Aorta (tissue), 5 donors: ENCODE results near the gene SLC39A9. TPM values are rescaled to one million over a fixed set of nuclear protein-coding genes. Genes with fewer than 3 reads are reported as not detected.

Source experiments
- ATAC-seq: fragments of 200-7000 bp; cut with Tn5 transposase; one replicate; pipeline ENCODE4 v1.9.1; 2022; ENCODE audit warnings: moderate library complexity; ENCODE audit not compliant: low FRiP score
- DNase-seq, 2 donors: peaks; one replicate each; pipeline ENCODE4 v3.0.0-alpha.2; 2020
- H3K27ac ChIP-seq, 2 donors: one replicate each; pipeline ENCODE4 v1.5.1; 2013; ENCODE audit warnings: low read length in 2 of 2, mild to moderate bottlenecking in 2 of 2, moderate library complexity in 2 of 2, control low read depth in 1 of 2, inconsistent platforms in 1 of 2, low read depth in 1 of 2
- H3K27me3 ChIP-seq, 2 donors: one replicate each; pipeline ENCODE4 v1.6.1; 2013; ENCODE audit warnings: control low read depth in 1 of 2, low read length in 1 of 2, mild to moderate bottlenecking in 1 of 2, moderate library complexity in 1 of 2; ENCODE audit not compliant: insufficient read depth in 2 of 2, control insufficient read depth in 1 of 2
- H3K36me3 ChIP-seq, 2 donors: one replicate each; pipeline ENCODE4 v1.6.1; 2013; ENCODE audit warnings: control low read depth in 1 of 2, low read length in 1 of 2, mild to moderate bottlenecking in 1 of 2; ENCODE audit not compliant: insufficient read depth in 2 of 2, control insufficient read depth in 1 of 2
- H3K4me1 ChIP-seq, 2 donors: one replicate each; pipeline ENCODE4 v1.6.1; 2013; ENCODE audit warnings: low read length in 2 of 2, control low read depth in 1 of 2, mild to moderate bottlenecking in 1 of 2, moderate library complexity in 1 of 2; ENCODE audit not compliant: insufficient read depth in 2 of 2, control insufficient read depth in 1 of 2
- H3K4me3 ChIP-seq, 2 donors: one replicate each; pipeline ENCODE4 v1.5.1; 2013; ENCODE audit warnings: low read length in 2 of 2, control low read depth in 1 of 2, mild to moderate bottlenecking in 1 of 2
- H3K9me3 ChIP-seq: one replicate; pipeline ENCODE4 v1.6.1; 2013; ENCODE audit warnings: mild to moderate bottlenecking, low read length; ENCODE audit not compliant: control insufficient read depth
- WGBS, 2 donors: extraction: QIAGEN DNeasy Blood & Tissue Kit; methylation state at CpG; one replicate each; pipeline ENCODE4 v1.1.7; 2013; 5-methylcytosine and 5-hydroxymethylcytosine counted together
- intact Hi-C, 2 donors: fragments of 100-400 bp; cut with DNase I; formaldehyde crosslinking; loops; one replicate each; pipeline versions ENCODE4 v1.14.2 to v1.15.0; 2022
- polyA plus RNA-seq, 2 donors: library from polyadenylated mRNA; stranded (reverse); fragments of 200-250 nt; gene quantifications; one replicate each; pipeline ENCODE4 v1.2.3, GENCODE V29; 2013
- total RNA-seq, 2 donors: library from RNA; stranded (reverse); fragmentation: NEBNext Ultra II Directional; extraction: Animal tissue kit (Norgen Biotek cat#: 25700); gene quantifications; one replicate each; pipeline ENCODE4 v1.2.1, GENCODE V29; 2021
- donor health status: healthy with polysubstance abuse.
- donor health status: Bipolar disorder and iron deficiency.
- donor health status: DM: no; HTN: no; CAD: no.
- donor health status: DM: no; HTN: no; CAD: no.
- donor health status: DM: yes; HTN: yes; CAD: no.

Gene SLC39A9
- total and polyA plus RNA-seq, 4 donors: 10.1 to 44.3 (median 27.0) TPM

GRCh38 chr14:69480136-69480535 lies 81.6 kb downstream of the SLC39A9 start:
- H3K36me3 ChIP-seq: no peaks in the 10 kb centered on the region
- intact Hi-C loops: no loop called here
- no peak overlapping the region for H3K27ac ChIP-seq
- no peaks in the 10 kb centered on the region for H3K27me3 ChIP-seq
- DNase-seq (no peak), ATAC-seq (no peak)
- no peak overlapping the region for H3K4me3 ChIP-seq
- 89% methylated on average over 5 of the region's 5 CpGs for WGBS, 2 donors
- H3K9me3 ChIP-seq: no peaks in the 10 kb centered on the region
- H3K4me1 ChIP-seq: no peaks in the 10 kb centered on the region

- intact Hi-C loops: no loop called here
- Histone ChIP-seq H3K4me1 (no peaks in the 10 kb centered on the region), H3K27me3 (no peaks in the 10 kb centered on the region), H3K9me3 (no peaks in the 10 kb centered on the region), H3K4me3 (no peak overlapping the region), H3K27ac (no peak overlapping the region), H3K36me3 (no peaks in the 10 kb centered on the region)
- DNase-seq (no peak), ATAC-seq (no peak)
- WGBS, 2 donors: 84 to 88% methylated on average over 5 of the region's 5 CpGs
Measured at GRCh38 chr14:69481815-69482568, 83.5 kb downstream of the SLC39A9 start.

DNA sequence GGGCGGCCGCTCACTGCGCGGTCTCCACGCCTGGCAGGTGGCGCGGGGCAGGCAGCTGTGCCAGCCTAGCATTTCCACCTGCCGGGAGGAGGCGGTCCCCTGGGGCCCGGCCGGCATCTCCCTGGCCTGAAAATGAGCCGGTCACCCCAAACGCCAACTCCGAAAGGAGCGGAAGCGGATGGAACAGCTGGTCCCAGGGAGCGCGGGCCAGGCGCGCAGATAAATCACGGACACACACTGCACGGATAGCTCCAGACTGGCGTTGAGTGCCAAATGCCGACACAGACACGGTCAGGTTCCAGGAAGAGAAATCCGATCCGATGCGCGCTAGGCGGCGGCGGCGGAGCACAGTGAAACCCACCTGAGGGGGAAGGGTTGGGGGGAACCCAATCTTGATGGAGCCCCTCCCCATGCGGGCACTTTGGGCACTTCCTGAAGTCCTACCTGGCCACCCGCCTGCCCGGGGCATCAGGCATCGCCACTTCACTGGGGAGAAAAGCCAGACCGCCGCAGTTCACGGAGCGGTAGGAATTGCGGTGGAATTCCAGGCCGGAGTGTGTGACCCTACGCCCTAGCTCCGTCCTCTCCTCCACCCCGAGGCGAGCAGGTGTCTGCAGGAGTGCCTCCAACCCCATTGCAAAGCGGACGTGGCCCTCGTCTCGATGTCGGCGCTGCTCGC lies 85.4 kb downstream of the SLC39A9 start:
- Histone ChIP-seq H3K9me3 (no peaks in the 10 kb centered on the region), H3K27me3 (no peaks in the 10 kb centered on the region), H3K36me3 (no peaks in the 10 kb centered on the region), H3K4me3 (no peak overlapping the region), H3K27ac (no peak overlapping the region), H3K4me1 (no peaks in the 10 kb centered on the region)
- intact Hi-C loops: no loop called here
- DNase-seq (peak in 1 of 2 donors; percentile 50), ATAC-seq (peak; percentile 44)
- 2% methylated on average over 54 of the region's 54 CpGs for WGBS, 2 donors

GRCh38 chr14:69484444-69485314 lies 86.2 kb downstream of the SLC39A9 start, which contains the start of gene PLEKHD1:
Gene PLEKHD1 (plus strand): TSS chr14:69484728. CDS start chr14:69484966, 238 bp downstream.
- H3K27ac ChIP-seq: no peak within 1 kb of the TSS
- H3K36me3 ChIP-seq: no peaks in the 10 kb centered on the region
- no peaks in the 10 kb centered on the region for H3K27me3 ChIP-seq
- no peak within 1 kb of the TSS for H3K4me3 ChIP-seq
- 2% methylated on average over 70 to 86 of the region's 86 CpGs for WGBS, 2 donors
- intact Hi-C loops: no loop called here
- no peaks in the 10 kb centered on the region for H3K4me1 ChIP-seq
- H3K9me3 ChIP-seq: no peaks in the 10 kb centered on the region
- DNase-seq (no peak), ATAC-seq (peak; percentile 17)

GRCh38 chr14:69485315-69485660 lies 86.8 kb downstream of the SLC39A9 start:
- intact Hi-C loops: no loop called here
- H3K27me3 ChIP-seq: no peaks in the 10 kb centered on the region
- WGBS, 2 donors: 60 to 61% methylated on average over 11 of the region's 11 CpGs
- no peak for ATAC-seq
- no peak overlapping the region for H3K4me3 ChIP-seq
- H3K27ac ChIP-seq: no peak overlapping the region
- H3K9me3 ChIP-seq: no peaks in the 10 kb centered on the region
- no peak for DNase-seq
- no peaks in the 10 kb centered on the region for H3K36me3 ChIP-seq
- H3K4me1 ChIP-seq: no peaks in the 10 kb centered on the region

DNA sequence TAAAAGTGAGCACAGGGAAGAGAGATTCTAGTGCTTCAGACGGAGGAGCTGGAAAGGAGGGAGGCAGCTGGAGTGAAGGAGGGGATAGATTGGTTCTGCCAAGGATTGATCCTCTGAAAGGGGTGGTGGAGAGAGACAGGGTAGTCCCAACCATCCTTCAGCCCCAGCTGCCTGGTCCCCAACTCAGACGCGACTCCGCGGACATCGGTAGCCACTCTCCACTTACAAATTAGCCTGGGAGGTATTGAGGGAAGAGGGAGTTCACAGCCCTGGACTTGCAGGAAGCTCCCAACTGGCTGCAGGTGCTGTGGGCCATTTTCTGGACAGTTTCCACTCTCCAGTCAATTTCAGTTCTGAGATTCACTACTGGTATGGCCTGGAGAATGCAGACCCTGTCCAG lies 87.2 kb downstream of the SLC39A9 start:
- intact Hi-C loops: no loop called here
- Histone ChIP-seq H3K4me3 (no peak overlapping the region), H3K9me3 (no peaks in the 10 kb centered on the region), H3K27me3 (no peaks in the 10 kb centered on the region), H3K36me3 (no peaks in the 10 kb centered on the region), H3K27ac (no peak overlapping the region), H3K4me1 (no peaks in the 10 kb centered on the region)
- DNase-seq (no peak), ATAC-seq (no peak)
- WGBS, 2 donors: 83 to 84% methylated on average over 6 of the region's 6 CpGs

DNA sequence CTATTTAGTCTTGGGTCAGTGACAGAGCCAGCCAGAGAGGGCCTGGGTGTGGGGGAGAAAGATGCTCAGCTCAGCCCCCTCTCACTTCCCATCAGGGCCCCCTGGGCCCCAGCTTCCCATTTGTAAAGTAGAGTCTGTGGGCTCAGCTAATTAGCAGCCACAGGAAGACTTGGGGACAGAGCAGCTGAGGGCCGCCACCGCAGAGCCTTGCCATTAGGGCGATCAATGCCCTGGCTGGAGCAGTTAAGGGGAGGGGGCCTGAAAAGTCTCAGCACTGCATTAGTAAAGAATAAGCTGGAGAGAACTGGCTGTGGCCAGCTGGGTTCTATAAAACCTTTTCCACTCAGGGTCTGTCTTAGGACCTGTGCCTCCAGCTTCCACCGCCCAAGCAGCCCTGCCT lies 88.7 kb downstream of the SLC39A9 start:
- no peaks in the 10 kb centered on the region for H3K36me3 ChIP-seq
- H3K27ac ChIP-seq: no peak overlapping the region
- no peak for DNase-seq
- ATAC-seq: no peak
- no peaks in the 10 kb centered on the region for H3K27me3 ChIP-seq
- H3K9me3 ChIP-seq: no peaks in the 10 kb centered on the region
- intact Hi-C loops: no loop called here
- no peak overlapping the region for H3K4me3 ChIP-seq
- no peaks in the 10 kb centered on the region for H3K4me1 ChIP-seq
- 93 to 97% methylated on average over 4 of the region's 4 CpGs for WGBS, 2 donors

DNA sequence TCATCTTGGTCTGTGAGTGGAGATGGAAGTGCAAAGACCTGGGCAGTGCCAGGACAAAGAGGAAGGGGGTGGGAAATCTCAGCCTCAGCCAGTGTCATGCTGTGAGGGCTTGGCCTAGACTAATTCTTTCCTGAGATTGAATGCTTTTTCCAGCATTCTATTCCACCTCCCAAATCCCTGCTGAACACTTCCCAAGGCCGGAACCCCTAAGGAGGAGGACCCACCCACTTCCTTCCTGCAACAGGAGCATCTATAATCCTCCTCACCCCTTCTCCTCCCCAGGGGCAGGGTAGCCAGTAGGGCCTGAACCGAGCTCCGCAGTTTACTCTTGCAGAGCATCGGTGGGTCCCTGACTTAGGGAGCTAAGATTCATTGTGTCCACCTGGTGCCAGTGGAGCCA lies 89.3 kb downstream of the SLC39A9 start:
- no peak overlapping the region for H3K27ac ChIP-seq
- 88 to 91% methylated on average over 4 of the region's 4 CpGs for WGBS, 2 donors
- no peaks in the 10 kb centered on the region for H3K36me3 ChIP-seq
- intact Hi-C loops: no loop called here
- H3K4me1 ChIP-seq: no peaks in the 10 kb centered on the region
- ATAC-seq: no peak
- DNase-seq: no peak
- no peak overlapping the region for H3K4me3 ChIP-seq
- H3K9me3 ChIP-seq: no peaks in the 10 kb centered on the region
- no peaks in the 10 kb centered on the region for H3K27me3 ChIP-seq
